CD4-positive, alpha-beta T cell treated with Interleukin-15 for 1 hour (primary cell): ENCODE data around the gene COLQ.

Experiments
- DNase-seq: peaks from one replicate; pipeline ENCODE4 v3.0.0-alpha.2; 2020

The COLQ gene

DNA sequence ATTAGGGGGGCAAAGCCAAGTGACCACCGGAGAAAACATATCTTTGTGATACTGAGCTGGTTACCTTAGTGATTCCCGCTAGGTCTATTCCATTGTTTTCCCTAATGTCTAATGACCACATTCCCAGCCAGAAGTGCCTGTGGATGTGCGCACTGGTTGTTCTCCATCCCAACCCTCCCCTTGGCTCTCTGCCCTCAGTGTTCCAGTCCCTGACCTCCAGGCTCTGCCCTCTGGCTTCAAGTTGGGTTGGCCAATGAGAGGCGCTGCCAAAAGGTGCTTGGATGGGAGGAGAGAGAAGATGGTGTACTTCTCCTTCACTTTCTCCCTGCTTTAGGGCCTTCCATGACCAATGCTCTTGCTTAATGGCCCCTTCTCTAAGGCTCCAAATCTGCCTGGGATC is 2.4 kb downstream of the COLQ start:
- DNase-seq = no peak

DNA sequence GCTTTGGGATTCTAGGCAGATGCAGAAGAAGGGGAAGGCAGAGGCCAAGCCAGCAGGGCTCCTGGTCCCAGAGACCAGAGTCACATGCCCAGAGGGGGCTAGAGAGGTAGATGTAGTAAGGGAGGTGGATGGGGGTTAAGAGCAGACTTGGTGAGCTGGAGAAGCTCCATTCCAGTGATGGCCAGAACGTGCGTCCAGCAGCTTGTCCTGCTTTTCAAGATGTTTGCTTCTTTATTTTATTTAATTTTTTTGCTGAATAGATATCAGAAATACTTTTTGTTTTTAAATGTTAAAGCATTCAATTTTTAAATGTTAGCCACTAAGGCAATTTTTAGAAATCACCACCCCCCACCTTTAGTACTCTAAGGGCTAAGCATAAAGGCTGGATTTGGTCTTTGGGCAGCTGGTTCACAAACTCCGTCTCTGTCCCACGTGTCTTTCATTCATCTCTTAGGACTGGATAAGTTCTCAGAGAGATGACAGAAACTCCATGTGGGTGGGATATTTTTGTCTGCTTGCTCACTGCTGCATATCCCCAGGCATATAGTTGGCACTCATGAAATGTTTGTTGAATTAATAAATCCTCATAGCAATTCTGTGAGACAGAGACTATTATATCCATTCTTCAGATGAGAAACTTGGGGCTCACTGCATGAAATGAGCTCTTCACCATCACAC is 6.7 kb downstream of the COLQ start:
- no peak for DNase-seq

DNA sequence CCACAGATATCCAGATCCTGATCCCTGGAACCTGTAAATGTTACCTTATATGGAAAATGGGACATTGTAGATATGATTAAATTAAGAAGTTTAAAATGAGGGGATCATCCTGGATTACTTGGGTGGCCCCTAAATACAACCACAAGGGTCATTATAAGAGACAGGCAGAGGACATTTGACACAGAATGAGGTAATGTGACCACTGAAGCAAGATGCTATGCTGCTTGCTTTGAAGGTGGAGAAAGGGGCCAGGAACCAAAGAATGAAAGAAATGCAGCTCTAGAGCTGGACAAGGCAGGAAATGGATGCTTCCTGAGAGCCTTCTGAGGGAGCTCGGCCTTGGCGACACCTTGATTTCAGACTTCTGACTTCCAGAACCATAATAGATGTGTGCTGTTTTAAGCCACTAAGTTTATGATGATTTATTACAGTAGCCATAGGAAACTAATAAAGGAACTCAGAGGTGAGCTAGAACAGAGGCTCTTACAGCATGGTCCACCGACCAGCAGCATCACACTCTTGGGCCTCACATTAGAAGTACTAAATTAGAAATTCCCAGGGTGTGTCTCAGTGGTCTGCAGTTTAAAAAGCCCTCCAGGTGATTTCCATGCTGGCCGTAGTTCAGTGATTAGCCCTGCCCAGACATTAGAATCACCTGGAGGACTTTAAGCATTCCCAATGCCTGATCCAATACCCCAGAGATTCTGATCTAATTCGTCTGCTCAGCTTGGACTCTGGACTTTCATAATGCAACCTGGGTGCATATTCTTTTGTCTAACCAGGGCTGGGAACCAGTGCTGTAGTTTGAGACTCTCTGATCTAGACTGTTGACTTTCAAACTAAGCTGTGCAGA is 7.5 kb downstream of the COLQ start:
- DNase-seq = no peak

DNA sequence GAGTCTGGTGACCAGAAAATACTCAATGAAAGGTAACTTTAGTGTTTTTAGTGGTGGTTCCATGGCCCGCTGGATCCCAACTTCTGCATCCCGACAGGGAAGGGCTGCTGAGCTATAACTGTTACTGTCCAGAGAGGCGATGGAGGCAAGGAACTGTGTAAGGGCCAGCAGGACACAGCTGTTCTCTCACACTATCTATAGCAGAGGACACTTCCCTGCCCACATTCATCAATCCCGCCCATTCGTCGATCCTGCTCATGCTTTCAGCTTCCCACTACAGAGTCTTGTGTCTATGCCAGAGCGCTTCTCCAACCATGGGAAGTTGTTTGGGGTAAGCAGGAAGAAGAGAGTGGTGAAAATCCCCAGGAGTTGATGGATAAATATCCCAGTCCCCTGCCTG is 8.4 kb downstream of the COLQ start:
- DNase-seq = no peak

DNA sequence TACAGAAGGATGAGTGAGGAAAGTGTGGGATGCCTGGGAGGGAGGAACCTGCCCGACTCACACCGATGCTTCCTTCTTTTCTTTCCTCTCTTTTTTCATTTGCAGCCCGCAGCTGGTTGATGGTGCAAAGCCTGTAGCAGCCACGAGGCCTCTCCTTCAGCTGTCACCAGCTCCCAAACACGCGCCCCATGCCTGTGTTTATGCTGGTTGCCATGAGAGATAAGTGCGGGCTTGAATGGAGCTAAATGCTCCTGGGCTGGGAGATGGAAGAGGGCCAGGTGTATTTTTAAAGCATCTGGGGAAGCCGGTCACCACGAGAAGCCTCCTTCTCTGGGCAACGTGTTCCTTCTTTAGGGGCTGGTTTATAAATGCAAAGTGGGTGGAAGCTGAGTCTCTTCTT is 9.3 kb downstream of the COLQ start:
- DNase-seq = no peak

DNA sequence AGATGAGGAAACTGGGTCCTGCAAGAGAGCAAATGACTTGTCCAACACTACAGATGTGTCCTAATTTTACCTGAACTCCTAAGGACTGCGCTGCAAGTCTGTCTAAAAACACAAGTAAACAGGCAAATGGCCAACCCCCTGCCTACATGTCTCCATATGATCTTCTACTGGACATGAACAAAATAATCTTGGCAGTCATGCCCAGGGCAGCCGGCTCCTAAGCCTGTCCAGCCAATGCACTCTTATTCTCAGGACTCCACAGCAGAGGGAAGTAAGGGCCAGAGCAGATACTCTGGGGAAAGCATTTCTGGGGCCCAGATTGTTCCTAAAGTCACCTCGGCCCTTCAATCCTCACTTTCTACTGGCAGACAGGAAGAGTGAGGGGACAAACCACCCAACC is 10.3 kb downstream of the COLQ start:
- DNase-seq = no peak

DNA sequence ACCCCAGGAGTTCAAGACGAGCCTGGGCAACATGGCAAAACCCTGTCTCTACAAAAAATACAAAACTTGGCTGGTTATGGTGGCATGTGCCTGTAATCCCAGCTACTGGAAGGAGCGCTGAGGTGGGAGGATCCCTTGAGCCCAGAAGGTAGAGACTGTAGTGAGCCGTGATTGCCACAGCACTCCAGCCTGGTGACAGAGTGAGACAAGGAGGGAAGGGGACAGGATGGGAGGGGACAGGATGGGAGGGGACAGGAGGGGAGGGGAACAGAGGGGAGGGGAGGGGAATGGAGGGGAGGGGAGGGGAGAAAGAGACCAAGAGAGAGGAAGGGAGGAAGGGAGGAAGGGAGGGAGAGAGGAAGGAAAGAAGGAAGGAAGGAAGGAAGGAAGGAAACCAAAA is 11.0 kb downstream of the COLQ start:
- DNase-seq = no peak

DNA sequence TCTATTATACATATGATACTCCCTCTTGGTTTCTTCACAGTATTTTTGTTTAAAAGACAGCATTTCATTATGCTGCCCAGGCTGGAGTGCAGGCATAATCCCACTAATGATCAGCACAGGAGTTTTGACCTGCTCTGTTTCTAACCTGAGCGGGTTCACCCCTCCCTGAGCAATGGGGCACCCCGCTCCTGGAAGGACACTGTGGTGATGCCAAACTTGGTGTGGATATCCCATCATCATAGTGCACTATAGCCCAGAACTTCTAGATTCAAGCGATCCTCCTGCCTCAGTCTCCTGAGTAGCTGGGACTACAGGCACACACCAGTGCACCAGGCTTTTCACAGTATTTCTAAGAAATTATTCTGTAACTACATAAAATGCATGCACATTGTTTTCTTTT is 14.9 kb downstream of the COLQ start:
- no peak for DNase-seq

DNA sequence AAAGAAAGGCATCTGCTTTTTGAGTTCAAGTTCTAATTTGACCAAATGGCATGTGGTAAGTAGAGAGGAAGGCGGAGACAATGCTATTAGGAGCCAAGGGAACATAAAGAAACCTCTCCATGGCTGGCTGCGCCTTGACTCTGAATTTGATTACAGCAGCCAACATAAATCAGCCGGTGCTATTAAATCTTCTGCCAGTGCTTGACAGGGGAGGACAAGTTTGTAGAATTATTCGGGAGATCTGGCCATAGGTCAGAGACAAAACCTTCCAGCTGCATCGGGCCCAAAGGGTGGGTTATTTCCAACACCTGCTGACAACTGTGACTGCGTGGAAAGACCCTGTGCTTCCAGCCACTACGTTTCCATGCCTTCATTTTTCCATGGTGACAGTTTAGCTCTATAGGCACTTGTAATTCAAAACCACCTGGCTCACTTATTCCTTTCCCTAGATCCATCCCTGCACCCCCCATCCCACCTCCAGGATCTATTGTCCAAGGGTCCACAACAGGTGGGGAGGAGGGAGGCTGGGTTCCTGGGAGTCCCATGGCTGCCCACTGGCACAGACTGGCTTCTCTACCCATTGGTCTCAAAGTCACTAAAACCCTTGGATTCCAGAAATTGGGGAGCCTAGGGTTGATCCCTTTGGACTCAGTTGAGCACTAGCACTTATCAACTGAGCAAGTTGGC is 15.9 kb downstream of the COLQ start:
- no peak for DNase-seq

DNA sequence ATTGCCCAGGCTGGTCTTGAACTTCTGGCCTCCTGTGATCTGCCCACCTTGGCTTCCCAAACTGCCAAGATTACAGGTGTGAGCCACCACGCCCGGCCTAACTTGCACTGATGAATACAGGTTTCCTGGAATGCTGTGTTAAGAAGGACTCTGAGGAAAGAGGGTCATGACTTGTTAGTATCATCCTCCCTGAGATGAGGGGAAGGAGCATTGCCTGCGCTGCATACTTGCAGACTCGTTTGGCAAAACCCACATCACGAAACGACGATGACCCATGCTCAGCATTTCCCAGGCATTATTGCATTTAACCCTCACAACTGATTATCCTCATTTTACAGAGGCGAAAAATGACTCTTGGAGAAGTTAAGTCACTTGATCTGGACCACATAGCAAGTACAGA is 18.9 kb downstream of the COLQ start:
- DNase-seq = no peak

DNA sequence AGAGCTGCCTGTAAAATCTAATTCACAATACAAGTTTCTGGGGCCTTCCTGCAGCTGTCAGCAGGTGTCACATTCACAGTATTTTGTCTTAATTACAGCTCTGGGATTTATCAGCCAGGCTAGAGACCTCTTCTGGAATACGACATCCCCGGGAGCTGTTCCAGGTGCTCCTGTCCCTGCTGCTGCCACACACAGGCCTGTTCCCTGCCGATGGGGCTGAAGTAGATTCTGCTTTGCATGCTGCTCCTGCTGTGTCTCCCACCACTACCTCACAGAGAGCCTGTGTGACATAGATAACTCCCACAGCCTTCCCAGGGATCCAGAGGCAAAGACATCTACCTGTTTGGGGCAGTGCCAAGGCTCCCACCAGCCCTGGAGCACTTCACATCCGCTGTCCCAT is 20.4 kb downstream of the COLQ start:
- DNase-seq = no peak

DNA sequence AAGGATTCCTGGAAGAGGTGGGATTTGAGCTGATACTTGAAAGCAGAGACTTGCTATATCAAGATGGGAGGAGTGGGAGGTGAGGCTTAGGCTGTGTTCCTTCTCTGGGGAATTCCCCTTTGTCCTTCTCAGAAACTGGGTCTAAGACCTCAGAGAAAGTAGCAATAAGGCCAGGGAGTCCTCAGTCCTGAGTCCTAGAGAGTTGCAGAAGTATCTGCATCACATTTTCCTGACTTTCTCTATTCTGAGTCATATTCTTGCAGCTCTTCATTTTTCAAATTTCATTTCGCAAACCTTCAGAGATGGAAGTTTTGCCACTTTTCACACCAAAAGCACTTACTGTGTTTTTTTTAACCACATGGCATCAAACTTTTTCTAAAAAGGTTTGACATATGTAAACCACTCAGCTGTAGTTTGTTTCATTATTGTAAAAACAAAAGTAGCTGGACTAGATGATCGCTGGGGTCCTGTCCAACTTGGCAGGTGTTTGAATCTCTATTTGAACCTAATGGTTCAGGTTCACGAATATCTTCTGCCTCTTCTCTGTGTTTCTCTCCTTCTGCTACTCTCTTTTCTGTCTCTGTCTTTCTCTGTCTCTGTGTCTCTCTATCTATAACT is 21.3 kb downstream of the COLQ start:
- no peak for DNase-seq

DNA sequence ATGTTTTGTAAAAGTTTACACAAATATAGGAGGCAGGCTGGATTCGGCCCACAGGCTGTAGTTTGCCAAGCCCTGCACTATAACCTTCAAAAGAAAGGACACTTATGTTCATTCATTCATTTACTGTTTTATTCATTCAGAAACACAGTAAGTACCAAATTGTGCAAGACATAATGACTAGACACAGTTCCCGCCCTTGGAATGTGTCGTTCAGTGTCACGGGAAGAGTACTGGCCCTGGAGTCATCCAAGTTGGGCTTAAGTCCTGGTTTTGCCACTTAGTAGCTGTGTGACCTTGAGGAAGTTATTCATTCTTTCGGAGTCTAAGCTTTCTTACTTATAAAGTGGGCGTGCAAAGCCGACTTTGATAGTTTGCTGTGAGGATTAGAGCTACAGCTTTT is 22.0 kb downstream of the COLQ start:
- DNase-seq = no peak

DNA sequence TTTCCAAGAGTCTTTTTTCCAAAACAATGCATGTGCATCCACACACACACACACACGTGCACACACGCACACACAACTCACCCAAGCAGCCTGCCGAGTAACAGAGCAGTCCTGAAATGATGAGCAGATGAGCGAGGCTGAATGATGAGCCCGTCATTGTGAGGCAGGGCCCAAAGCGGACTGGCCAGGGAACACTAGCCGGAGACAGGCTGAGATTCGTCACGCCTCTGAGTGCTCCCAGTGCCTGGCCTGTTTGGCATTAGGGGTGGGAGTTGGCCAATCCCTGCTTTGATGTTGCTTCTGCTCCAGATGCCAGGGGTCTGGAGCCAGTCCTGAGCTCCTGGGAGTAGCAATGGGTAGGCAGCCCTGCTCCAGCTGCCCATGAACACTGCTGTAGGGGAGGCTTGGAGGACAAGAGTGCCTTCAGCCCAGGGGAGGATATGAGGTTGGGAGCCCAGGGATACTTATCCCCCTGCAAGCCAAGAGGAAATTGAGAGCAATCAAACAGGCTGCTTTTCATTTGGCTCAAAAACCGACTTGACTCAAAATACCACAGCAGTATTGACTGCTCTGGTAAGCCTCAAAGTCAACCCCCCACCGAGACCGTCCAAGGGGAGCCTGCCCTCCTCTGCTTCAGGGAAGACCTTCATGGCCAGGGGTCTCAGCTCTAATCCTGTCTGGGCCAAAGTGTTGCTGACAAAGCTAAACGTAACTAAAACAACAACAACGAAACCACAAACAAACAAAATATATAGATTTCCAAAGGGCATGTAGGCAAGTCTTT is 22.9 kb downstream of the COLQ start:
- no peak for DNase-seq

DNA sequence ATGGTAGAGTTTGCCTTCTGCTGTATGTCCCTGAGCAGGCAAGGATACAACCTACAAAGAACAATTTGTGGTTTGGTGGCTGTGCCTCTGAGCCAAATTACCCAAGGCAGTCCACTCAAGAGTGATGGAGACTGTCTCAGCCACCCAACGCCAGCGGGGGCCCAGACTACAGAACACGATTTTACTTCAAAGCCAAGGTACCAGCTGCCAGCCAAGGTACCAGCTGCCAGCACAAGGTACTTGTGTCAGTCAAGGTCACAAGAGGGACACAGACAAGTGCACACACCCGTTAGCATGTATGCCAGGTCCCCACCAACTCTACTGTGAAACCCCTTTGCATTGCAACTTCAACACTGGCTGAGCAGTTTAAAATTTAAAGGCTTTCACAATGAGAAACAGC is 23.5 kb downstream of the COLQ start:
- DNase-seq = no peak

DNA sequence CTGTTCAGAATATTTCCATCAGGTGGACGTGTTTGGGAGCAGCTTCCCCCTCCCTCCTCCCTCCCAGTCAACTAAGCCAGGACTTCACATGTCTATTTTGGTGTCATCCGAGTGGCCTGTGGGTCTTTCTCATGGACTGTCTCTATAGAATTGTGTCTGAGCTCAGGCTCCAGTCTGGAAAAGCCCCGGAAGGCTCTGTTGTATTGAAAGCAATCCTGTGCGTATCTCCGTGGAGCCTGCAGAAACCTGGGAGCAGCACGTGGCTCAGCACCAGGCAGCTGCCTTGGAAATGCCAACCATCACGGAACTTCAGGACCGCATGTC is 25.2 kb downstream of the COLQ start:
- no peak for DNase-seq

DNA sequence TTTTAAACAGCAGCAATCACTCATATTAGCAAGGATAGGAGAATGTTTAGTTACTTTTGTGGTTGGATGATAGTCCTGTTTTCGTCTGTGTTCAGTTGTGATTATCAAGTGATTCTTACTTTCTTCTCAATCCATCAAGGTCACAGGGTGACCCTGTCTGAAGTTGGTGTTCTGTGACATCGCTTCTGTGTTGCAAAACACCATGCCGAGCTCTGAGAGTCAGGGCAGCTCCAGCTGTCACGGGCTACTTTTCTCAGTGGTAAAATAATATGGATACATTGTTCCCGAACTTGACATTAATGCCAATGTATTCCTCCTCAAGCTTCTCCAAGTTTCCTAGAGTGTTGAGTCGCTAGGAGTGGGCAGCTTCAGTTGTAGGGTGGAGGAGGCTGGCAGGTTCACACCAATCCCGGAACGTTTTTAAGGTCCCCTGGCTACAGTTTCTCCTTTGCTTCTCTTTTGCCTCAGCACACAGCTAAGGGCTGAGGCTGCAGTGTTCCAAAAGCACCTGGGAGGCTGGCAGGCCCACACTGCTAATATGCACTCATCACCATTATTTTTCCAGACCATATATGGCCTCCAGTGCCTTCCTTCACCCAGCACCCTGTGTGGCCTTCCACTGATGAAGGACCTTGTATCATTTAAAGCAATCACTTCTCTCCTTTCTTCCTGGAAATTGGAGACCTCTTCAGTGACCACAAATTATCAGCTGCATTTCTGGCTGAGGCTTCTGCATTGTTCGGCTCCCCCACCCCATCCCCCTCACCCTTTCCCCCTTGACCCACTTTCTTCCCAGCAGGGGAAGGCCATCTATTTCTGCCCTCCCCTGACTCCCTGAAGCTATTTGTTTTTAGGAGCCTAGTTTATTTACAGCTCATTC is 25.8 kb downstream of the COLQ start:
- DNase-seq = no peak

DNA sequence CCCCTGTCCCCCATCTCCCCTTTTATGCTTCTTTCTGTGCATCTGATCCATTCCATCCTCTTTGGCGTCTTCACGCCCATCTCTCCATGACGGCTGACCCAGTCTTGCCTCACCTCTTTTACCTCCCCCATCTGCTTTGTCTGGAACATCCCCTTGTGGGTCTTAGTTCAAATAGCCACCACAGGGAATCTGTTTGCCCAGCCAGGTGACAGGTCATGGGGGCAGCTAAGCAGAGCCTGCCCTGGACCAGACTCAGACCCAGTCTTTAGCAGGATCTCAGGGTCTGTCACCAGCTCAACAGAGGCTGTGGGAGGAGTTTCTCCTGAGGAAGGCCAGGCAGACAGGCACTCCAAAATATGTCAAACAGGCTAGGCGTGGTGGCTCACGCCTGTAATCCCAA is 28.1 kb downstream of the COLQ start:
- DNase-seq = no peak

DNA sequence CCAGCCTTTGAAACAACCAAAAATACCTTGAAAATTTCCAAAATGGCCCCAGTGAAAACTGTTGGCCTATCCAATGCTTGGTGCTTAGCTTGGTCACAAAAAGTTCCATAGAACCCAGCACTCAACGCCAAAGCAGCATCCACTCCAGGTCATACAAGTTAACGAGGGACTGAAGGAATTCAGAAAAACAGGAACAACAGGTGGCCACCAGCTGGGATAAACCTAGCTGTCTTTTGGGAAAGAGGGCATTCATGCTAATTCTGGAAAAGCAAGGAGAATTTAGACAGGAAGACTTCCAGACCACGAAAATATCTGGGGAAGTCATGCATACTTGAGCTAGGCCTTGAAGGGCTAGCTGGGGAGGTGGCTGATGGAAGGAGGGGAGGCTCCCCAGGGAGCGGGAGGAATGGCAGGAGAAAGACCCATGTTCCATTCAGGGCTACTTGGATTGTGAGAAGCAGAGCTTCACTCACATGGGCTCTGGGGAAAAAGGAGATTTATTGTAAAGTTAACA is 28.6 kb downstream of the COLQ start:
- DNase-seq = no peak

DNA sequence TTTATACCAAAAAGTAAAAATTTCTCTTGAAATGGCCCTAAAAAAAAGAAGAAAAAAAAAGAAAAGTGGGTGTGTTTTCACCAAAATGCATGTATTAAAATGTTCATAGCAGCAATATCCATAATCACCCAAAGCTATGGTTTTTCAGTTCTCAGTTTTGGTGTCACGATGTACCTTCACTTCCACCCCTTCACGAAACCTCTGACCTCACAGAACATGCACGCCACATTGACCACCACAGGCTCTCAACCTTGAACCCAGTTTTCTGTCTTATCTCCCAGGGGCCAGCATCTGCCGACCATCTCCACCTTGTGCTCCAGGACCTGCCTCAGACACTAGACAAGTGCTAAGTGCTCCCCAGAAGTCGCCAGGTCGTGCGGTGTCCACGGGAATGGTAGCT is 30.4 kb downstream of the COLQ start:
- DNase-seq = no peak

DNA sequence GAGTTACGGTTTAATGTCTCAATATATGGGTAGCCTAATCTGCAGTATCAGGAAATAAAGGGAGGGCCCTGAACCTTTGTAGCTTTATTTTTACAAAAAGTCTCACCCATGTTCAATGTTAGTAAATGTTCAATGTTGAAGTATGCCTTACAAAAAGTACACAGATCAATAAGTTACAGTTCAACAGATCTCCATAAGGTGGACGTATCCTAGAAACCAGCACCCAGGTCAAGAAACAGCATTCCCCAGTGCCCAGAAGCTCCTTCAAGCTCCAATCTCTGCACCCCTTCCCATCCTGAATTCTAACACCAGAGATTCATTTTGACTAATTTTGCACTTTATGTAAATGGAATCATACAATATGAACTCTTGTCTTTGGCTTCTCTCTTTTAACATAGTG is 31.3 kb downstream of the COLQ start:
- DNase-seq = no peak

DNA sequence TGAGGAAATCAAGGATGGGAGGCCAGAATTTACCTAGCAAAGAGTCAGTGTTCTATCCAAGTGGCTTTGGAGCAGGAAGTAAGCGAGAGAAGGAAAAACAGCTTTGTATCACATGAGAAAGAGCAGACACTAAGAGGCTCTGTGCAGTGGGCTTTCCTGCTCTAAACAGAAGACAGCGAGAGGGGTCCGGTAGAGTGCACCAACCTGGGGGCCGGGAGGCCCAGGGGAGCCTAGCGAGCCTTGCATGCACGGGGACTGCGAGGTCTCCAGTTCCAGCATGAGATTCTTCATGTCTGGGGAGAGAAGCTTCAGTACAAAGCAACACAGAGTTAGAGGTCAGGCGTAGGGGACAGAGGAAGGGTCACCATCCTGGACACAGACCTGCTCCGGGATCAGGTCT is 33.5 kb downstream of the COLQ start:
- no peak for DNase-seq
